Esophagus muscularis mucosa (tissue), 4 donors: ENCODE results near the gene CAMSAP2.

ENCODE experiments used
- CTCF ChIP-seq, 3 experiments: fragments of 200-600 bp in 2 of 3; fragments of 450-650 bp in 1 of 3; sonication (generic) in 2 of 3; IDR thresholded peaks; one replicate each; pipeline ENCODE4 v1.5.1; 2017 to 2019; ENCODE audit warnings: antibody characterized with exemption in 3 of 3, mild to moderate bottlenecking in 2 of 3, moderate library complexity in 1 of 3
- EP300 ChIP-seq: sonication (generic); formaldehyde crosslinking; IDR thresholded peaks from one replicate; pipeline ENCODE4 v1.6.1; 2017; ENCODE audit warnings: antibody characterized with exemption
- POLR2AphosphoS5 ChIP-seq, 2 donors: sonication (generic); formaldehyde crosslinking; IDR thresholded peaks; one replicate each; pipeline ENCODE4 v1.6.1; 2017; ENCODE audit warnings: antibody characterized with exemption in 2 of 2

GRCh38 chr1:200904772-200905171, 166.1 kb downstream of the CAMSAP2 start:
- TF ChIP-seq POLR2AphosphoS5 (IDR thresholded peaks at IDR 0.05) (no peak), CTCF (IDR thresholded peaks at IDR 0.05) (no peak), EP300 (no peak)
